Mononuclear cell (primary cell): ENCODE data around the gene CTF1. TPM values are rescaled to one million over a fixed set of nuclear protein-coding genes. Genes with fewer than 3 reads are reported as not detected.
"Not testable (repeated sequence)": the region's sequence is repeated elsewhere in the genome, so short reads cannot be mapped to it uniquely, and the experiment has no call there.

Experiments used
- H3K27me3 ChIP-seq: 2 replicates; pipeline ENCODE4 v1.6.0; 2011; ENCODE audit warnings: low read length, control low read depth; ENCODE audit not compliant: insufficient read depth
- H3K4me1 ChIP-seq: 2 replicates; pipeline ENCODE4 v1.5.1; 2011; ENCODE audit warnings: mild to moderate bottlenecking, low read length, control low read depth; ENCODE audit not compliant: insufficient read depth
- H3K4me3 ChIP-seq: 2 replicates; pipeline ENCODE4 v1.5.1; 2011; ENCODE audit warnings: mild to moderate bottlenecking, low read length, moderate library complexity
- H3K9me3 ChIP-seq: 2 replicates; pipeline ENCODE4 v1.5.1; 2011; ENCODE audit warnings: low read depth, mild to moderate bottlenecking, control low read depth, low read length
- total RNA-seq: library from RNA; depleted of rRNA; stranded (reverse); fragments of >200 nt; gene quantifications from one replicate; pipeline ENCODE4 v1.2.3, GENCODE V29; 2012

Gene CTF1
- total RNA-seq, 1 donor, result 0.21 TPM

DNA sequence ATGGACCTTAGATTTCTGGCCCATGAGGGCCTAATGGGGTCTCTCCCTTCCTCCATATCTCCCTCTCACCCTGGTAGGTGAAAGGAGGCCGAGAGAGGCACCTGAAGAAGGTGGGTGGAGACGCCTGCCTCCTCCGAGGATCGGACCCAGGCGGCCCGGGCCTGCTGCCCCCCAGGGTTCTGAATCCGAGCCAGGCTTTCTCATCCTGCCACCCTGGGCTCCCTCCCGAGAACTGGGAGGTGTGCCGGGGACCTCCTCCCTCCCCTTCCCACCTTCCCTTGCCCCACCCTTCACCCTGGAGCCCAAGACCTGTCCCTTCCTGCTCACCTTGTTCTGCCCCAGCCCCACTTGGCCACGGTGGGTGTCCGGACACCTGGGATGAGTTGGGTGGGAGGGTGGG lies 32.0 kb downstream of the CTF1 start:
- H3K4me3 ChIP-seq, result no peak overlapping the region
- peaks cover 10% of the 10 kb centered on the region for H3K4me1 ChIP-seq
- H3K9me3 ChIP-seq, result no peaks in the 10 kb centered on the region
- H3K27me3 ChIP-seq, result no peaks in the 10 kb centered on the region

DNA sequence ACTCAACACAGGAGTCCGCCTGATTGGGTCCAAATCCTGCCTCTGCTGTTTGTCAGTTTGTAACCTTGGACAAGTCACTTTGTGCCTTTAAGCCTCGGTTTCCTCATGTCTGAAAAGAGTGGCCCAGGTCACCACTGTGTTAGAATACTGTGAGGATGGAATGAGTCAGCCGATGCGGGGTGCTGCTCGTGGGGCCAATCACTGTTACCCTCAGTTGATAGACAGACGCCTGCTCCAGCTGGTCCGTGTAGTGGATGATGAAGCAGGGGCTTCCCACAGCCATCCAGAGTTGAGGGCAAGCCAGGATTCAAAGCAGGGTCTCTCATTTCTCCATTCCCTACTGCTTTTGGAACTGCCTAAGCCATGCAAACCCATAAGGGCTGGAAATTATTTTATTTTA lies 32.8 kb downstream of the CTF1 start:
- Histone ChIP-seq H3K4me1 (peaks cover 8% of the 10 kb centered on the region), H3K4me3 (no peak overlapping the region), H3K9me3 (no peaks in the 10 kb centered on the region), H3K27me3 (no peaks in the 10 kb centered on the region)

DNA sequence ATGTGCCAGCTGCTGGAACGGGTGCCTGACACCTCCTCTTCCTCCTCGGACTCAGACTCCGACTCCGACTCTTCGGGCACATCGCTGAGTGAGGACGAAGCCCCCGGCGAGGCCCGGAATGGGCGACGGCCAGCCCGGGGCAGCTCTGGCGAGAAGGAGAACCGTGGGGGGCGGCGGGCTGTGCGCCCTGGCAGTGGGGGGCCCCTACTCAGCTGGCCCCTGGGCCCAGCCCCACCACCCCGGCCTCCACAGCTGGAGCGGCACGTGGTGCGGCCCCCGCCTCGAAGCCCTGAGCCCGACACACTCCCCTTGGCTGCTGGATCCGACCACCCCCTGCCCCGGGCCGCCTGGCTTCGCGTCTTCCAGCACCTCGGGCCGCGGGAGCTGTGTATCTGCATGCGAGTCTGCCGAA lies 33.8 kb downstream of the CTF1 start:
- Histone ChIP-seq H3K9me3 (no peaks in the 10 kb centered on the region), H3K4me3 (no peak overlapping the region), H3K4me1 (peaks cover 7% of the 10 kb centered on the region), H3K27me3 (no peaks in the 10 kb centered on the region)

DNA sequence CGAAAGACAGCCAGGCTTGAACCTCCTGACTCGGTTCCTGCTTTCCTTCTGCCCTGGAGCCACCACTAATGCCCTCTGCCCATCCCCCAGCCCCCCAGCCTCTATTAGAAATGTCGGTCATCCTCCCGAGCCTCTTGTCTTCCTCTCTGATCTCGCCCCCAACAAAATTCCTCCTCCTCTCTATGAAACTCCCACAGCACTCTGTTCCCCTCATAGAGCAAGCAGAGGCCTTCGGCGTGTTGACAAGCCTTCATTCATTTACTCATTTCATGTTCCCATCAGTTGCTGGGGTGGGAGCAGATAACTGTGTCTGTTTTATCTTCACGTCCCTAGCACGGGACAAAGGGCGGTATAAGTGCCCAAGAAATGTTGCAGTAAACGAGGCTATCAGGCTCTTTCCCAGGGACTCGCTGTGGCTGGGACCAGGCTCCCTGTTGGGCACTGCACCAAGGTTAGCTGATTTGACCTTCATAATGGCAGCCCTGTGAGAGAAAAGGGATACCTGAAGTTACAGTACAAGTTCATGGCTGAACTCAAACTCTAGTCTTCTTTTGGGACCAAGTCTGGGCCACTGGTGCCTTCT lies 34.7 kb downstream of the CTF1 start:
- Histone ChIP-seq H3K9me3 (no peaks in the 10 kb centered on the region), H3K4me1 (peaks cover 7% of the 10 kb centered on the region), H3K27me3 (no peaks in the 10 kb centered on the region), H3K4me3 (no peak overlapping the region)

DNA sequence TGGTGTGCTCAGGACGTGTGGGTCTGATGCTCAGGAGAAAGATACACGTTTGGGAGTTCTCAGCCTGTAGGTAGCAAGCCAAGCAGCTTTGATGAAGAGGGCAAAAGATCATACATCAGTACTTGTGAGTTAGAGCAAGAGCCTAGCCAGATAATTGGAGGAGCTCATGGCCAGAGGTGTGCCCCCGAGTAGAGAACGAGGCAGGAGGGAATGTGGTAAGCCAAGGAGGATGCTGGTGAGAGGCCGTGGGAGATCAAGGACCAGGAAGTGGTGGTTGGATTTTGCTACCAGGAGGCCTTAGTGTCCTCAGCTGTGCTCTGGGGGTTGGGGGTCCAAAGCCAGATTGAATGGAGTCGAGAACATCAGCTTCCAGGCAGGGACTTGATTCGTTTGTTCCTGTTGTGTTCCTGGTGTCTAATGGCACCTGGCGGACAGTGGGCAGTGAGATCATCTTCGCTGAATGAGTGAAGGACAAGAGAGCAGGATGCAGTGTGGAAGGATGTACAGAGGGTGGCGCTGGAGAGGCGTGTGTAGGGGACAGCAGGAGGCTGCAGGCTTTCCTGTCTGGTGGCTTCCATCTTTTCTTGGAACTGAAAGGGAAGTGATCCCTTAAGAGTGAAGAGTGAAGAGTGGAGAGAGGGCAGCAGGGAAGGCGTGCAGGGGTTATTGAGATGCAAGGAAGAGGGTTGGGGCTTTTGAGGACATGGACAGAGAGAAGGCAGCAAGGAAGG lies 38.6 kb downstream of the CTF1 start:
- no peak overlapping the region for H3K4me3 ChIP-seq
- H3K27me3 ChIP-seq, result no peaks in the 10 kb centered on the region
- peaks cover 16% of the 10 kb centered on the region for H3K4me1 ChIP-seq
- no peaks in the 10 kb centered on the region for H3K9me3 ChIP-seq

DNA sequence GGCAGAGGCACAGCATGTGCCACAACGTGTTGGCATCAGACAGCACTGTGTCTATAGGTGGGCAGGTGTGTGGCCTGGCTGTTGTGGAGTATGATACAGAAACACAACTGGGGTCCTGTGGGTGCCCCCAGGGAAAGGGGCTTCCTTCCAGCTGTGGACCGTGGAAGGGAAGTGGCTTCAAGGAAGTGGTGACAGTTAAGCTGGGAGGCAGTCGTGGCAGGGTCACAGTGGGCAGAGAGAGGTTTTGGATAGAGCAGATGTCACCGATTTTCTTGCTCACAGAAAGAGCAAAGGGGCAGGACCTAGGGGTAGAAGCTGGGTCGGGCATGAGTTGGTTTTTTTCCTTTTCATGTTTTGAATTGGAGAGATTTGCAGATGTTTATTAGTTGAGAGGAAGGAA lies 41.3 kb downstream of the CTF1 start:
- Histone ChIP-seq H3K9me3 (no peaks in the 10 kb centered on the region), H3K27me3 (no peaks in the 10 kb centered on the region), H3K4me3 (no peak overlapping the region), H3K4me1 (peaks cover 26% of the 10 kb centered on the region)

DNA sequence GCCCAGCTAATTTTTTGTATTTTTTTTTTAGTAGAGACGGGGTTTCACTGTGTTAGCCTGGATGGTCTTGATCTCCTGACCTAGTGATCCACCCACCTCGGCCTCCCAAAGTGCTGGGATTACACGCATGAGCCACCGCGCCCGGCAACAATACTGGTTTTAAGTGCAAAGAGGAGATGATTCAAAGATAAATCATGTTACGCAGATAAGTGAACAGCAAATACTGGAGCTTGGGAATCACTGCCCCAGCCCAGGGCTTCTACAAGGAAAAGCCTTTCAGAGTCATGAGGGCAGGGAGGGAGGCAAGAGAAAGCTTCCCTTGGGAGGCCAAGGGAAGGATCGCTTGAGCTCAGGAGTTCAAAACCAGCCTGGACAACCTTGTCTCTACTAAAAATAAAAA lies 43.2 kb downstream of the CTF1 start:
- H3K4me1 ChIP-seq, result peaks cover 28% of the 10 kb centered on the region
- H3K27me3 ChIP-seq, H3K9me3 ChIP-seq, H3K4me3 ChIP-seq: not testable (repeated sequence)

DNA sequence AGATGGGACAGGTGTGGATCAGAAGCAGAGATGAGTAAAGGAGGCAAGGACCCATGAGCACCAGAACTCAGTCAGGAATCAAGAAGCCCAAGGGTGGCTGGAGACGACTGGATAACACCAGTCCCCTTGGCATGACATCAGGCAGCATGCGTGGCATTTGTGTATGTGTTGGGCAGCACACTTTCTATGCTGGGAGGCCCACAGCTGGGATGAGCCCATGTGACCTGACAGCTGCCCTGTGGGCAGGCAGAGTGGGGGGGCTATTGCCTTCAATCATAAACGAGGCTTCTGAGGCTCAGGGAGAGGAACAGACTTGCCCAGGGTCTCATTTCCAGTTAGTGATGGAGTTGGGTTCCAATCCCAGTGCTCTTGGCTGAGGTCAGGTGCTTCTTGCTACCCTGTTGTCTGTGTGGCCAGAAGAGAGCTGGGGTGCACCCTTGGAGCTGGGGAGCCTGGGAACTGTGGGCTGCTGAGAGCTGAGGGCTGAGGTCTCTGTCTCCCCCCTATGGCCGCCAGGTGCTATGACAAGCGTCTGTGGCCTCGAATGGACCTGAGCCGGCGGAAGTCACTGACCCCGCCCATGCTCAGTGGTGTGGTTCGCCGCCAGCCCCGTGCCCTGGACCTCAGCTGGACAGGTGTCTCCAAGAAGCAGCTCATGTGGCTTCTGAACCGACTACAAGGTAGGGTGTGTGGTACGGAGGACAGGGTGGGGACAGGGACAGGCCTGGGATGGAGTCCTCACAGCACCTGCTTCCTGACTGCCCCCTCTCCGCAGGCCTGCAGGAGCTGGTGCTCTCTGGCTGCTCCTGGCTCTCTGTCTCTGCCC lies 45.4 kb downstream of the CTF1 start:
- Histone ChIP-seq H3K4me3 (no peak overlapping the region), H3K4me1 (peaks cover 23% of the 10 kb centered on the region), H3K9me3 (no peaks in the 10 kb centered on the region), H3K27me3 (no peaks in the 10 kb centered on the region)

DNA sequence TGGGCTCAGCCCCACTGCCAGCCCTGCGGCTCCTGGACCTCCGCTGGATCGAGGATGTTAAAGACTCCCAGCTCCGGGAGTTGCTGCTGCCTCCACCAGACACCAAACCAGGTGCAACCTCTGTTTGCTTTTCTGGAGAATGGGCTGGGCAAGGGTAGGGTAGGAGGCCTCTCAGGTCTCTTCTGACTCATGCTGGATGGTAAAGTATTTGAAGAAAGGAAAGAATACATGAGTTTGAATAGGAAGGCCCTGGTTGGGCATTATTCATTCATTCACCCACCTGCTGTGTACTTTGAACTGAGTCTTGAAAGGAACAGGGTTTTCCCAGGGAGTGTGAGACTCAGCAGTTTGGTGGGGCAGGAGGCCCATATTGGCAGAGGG lies 46.0 kb downstream of the CTF1 start:
- peaks cover 21% of the 10 kb centered on the region for H3K4me1 ChIP-seq
- H3K27me3 ChIP-seq, result no peaks in the 10 kb centered on the region
- no peaks in the 10 kb centered on the region for H3K9me3 ChIP-seq
- H3K4me3 ChIP-seq, result no peak overlapping the region

DNA sequence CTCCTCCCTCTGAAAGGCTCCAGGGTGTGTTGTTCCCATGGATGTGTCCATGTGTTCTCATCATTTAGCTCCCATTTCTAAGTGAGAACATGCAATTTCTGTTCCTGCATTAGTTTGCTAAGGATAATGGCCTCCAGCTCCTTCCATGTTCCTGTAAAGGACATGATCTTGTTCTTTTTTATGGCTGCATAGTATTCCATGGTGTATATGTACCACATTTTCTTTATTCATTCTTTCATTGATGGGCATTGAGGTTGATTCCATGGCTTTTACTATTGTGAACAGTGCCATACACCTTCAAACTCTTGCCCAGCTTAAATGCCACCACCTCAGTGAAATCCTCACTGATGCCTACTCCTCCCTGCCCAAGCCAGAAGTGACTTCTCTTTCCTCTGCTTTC lies 47.9 kb downstream of the CTF1 start:
- H3K4me3 ChIP-seq, result no peak overlapping the region
- H3K27me3 ChIP-seq, result no peaks in the 10 kb centered on the region
- no peaks in the 10 kb centered on the region for H3K9me3 ChIP-seq
- peaks cover 21% of the 10 kb centered on the region for H3K4me1 ChIP-seq

DNA sequence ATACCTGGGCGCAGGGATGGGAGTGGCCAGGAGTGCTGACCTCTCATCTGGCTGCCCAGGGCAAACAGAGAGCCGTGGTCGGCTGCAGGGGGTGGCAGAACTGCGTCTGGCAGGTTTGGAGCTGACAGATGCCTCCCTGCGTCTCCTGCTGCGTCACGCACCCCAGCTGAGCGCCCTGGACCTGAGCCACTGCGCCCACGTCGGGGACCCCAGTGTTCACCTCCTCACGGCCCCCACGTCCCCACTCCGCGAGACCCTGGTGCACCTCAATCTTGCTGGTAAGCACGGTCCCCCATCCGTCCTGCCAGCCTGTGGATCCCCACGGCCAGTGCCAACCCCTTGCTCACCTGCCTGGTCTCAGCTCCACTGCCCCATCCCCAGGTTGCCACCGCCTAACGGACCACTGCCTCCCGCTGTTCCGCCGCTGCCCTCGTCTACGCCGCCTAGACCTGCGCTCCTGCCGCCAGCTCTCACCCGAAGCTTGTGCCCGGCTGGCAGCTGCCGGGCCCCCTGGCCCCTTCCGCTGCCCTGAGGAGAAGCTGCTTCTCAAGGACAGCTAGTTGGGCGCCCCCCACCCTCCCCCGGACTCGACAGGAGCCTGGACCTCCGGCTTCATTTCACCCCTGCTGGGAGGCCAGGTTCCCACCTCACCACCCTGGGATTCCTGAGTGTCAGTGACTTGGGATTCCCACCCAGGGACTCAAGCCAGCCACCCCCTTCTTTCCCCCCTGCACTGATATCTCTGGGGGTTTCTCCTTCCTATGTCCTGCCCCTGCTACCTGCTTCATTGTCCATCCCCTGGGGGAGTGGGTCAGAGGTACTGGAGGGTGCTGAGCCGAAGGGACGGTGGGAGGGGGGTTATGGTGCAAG lies 50.5 kb downstream of the CTF1 start:
- no peaks in the 10 kb centered on the region for H3K9me3 ChIP-seq
- H3K27me3 ChIP-seq, result no peaks in the 10 kb centered on the region
- H3K4me1 ChIP-seq, result peaks cover 38% of the 10 kb centered on the region
- no peak overlapping the region for H3K4me3 ChIP-seq

DNA sequence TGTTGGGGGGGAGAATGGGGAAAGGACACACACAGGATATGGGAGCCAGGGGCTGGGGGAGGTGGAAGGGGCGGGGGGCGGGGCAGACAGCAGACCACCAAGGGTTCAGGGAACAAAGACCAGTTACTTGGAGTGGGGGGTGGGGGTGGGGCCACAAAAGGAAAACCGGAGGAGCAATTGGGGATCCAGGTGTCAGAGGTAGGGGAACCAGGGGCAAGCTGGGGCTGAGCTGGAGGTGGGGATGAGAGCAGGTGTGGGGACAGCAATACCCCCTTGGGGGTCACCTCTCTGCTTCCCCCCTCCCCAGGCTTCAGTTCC lies 51.1 kb downstream of the CTF1 start:
- H3K4me1 ChIP-seq, result peaks cover 32% of the 10 kb centered on the region
- no peak overlapping the region for H3K4me3 ChIP-seq
- H3K27me3 ChIP-seq, result no peaks in the 10 kb centered on the region
- H3K9me3 ChIP-seq, result no peaks in the 10 kb centered on the region

DNA sequence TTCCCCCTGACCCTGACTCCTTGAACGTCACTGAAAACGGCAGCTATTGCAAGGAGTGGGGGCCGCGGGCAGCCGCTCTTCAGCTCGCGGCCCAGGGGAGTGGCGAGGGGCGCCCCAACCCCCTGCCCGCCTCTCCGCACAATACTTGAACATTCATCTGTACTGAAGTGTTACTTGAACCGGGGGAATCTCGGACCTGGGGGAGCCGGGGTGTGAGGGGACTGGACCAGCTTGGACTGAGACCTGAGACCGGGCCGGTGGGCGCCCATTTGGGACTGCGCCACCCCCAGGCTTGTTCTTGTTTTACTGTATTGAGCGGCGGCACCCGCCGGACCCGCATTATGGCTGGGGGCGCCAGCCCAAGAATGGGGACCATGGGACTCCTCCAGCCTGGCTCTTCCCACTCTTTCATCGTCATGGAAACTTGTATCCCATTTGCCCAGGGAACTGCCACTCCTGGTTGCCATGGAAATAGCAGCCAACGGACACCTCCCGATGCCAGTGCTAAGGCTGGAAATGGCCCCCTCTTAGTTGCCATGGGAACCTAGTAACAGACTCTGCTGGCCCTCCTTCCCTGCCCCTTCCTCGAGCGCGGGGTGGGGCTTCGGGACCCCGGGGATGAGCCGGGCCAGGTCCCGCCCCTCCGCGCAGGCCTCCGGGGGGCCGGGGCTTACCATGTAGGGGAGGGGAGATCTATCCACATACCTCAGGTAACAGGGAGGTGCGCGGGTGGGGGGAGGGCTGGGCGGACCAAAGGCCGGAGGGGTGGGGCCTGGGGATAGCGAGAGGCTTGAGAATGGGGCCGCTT lies 51.6 kb downstream of the CTF1 start:
- Histone ChIP-seq H3K4me1 (peaks cover 27% of the 10 kb centered on the region), H3K27me3 (no peaks in the 10 kb centered on the region), H3K9me3 (no peaks in the 10 kb centered on the region), H3K4me3 (peak overlapping the region; percentile 69)
